ENCODE data around the gene CH25H.
"Not testable (repeated sequence)": the region's sequence is repeated elsewhere in the genome, so short reads cannot be mapped to it uniquely, and the experiment has no call there.

Gene CH25H

GRCh38 chr10:89207181-89207800, at the start of gene CH25H:
Gene CH25H (minus strand): TSS chr10:89207317. CDS start chr10:89207292, 25 bp downstream.
- peak; percentile 55 for DNase-seq

- DNase-seq, result no peak
These were observed 49.2 kb upstream of the CH25H start for GRCh38 chr10:89256340-89256739.

- DNase-seq, result no peak
These were observed 48.7 kb upstream of the CH25H start for GRCh38 chr10:89255793-89256192.

- not testable (repeated sequence) for DNase-seq
These were observed 48.0 kb upstream of the CH25H start for GRCh38 chr10:89255091-89255579.

- no peak for DNase-seq
These were observed 45.1 kb upstream of the CH25H start for GRCh38 chr10:89252225-89252585.

- peak; percentile 97 for DNase-seq
These were observed 44.5 kb upstream of the CH25H start, which contains the start of gene LIPA for GRCh38 chr10:89251409-89252224. Gene LIPA (minus strand): TSS chr10:89251775. CDS start chr10:89247648, 4,127 bp downstream.

GRCh38 chr10:89250865-89251408, 43.8 kb upstream of the CH25H start:
- no peak for DNase-seq

GRCh38 chr10:89248990-89249389, 41.9 kb upstream of the CH25H start:
- no peak for DNase-seq

- not testable (repeated sequence) for DNase-seq
These were observed 40.5 kb upstream of the CH25H start for GRCh38 chr10:89247623-89248022.

- no peak for DNase-seq
These were observed 38.7 kb upstream of the CH25H start for GRCh38 chr10:89245802-89246201.

- no peak for DNase-seq
These were observed 35.9 kb upstream of the CH25H start for GRCh38 chr10:89242840-89243568.

GRCh38 chr10:89242345-89242684, 35.2 kb upstream of the CH25H start:
- no peak for DNase-seq

- no peak for DNase-seq
These were observed 34.6 kb upstream of the CH25H start for GRCh38 chr10:89241486-89242344.

- no peak for DNase-seq
These were observed 33.9 kb upstream of the CH25H start for GRCh38 chr10:89241026-89241425.

- DNase-seq, result no peak
These were observed 33.4 kb upstream of the CH25H start for GRCh38 chr10:89240519-89240918.

- no peak for DNase-seq
These were observed 32.0 kb upstream of the CH25H start for GRCh38 chr10:89238956-89239644.

- DNase-seq, result no peak
These were observed 30.7 kb upstream of the CH25H start for GRCh38 chr10:89237849-89238248.

GRCh38 chr10:89236226-89236797, 29.2 kb upstream of the CH25H start:
- no peak for DNase-seq

GRCh38 chr10:89235073-89235798, 28.1 kb upstream of the CH25H start:
- DNase-seq, result no peak

GRCh38 chr10:89233033-89233432, 25.9 kb upstream of the CH25H start:
- DNase-seq, result no peak

GRCh38 chr10:89228962-89229361, 21.8 kb upstream of the CH25H start:
- DNase-seq, result no peak
